ENCODE measurements around the gene RENBP.
A peak's percentile ranks its signal among the peaks of the same experiment; 100 is the strongest.

RENBP gene

DNA sequence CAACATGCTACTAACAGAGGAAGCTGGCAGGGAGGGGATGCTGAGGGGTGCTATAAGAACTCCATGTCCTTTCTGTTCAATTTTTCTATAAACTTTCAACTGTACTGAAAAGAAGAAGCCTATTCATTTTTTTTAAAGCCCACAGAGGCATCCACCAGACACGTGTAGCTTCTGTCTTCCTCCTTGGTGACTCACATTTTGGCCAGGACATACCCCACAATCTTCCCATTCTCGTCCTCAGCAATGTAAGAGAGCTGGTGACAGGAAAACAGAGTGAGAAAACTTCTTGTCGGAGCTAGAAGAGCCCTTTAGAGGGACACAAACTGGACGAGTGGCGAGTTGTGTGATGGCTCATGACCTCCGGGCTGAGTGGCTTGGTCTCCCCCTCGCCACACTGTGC, 10.7 kb downstream of the RENBP start:
- no peak for DNase-seq (ENCODE audit: low read depth in 3 of 3)

DNA sequence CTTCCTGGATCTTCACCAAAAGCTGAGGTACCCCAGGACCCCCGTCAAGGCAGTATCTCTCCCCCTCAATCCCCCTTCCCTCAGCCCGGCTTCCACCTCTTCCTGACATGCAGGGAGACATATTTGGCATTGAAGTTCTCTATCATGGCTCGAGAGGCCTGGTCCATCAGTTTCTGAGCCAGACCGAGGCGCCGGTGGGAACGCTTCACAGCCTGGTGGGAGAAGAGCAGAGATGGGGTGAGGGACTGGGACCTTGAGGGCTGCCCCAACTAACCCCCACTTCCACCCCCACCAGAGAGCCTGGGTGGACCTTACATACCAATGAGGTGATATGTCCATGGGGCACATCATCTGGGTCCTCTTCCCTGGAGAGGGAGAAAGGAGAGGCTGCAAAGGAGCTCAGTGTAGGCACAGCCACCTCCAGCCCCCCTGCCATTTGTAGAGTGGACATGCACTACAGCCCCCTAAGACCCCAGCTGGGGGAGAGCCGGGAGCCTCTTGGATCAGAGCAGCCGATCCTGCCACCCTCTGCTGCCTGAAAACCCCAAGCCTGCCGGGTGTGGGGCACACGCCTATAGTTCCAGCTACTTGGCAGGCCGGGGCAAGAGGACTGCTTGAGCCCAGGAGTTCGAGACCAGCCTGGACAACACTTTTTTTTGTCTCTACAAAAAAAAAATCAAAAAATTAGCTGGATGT, 12.1 kb downstream of the RENBP start:
- DNase-seq (ENCODE audit: low read depth in 3 of 3), result no peak

DNA sequence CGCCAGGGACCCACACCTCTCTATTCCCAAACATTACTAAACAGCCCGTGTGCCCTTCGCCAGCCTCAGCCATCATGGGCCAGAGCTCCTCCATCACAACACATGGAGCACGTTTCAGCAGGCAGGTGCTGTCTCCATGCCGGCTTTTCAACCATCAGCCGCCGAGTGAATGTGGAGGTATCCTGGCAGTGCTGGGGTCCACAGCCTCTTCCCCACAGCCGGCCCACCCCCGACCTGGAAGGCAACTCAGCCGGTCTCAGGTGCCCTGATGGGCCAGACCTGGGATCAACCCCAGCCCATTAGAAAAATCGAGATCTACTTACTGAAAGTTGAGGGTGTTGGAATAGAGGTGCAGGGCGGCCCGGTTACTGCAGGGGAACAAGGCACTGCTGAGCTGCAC, 12.7 kb downstream of the RENBP start:
- no peak for DNase-seq (ENCODE audit: low read depth in 3 of 3)

DNA sequence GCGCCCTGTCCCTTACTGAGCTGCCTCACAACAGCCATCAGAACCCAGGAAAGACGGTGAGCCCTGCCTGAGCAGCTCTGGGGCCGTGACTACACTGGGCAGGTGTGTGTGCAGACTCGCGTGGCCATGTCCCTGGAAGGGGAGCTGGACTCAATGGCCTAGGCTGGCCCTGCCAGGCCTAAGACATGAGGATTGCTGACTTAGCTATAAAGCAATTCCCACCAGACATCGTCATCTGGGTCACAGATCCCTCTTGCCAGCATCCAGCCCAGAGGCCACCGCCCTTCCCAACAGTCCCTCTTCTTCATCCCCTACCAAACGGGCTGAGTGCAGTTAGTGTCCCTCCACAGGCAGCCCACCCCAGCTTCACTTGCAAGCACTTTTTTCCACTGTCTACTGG, 13.3 kb downstream of the RENBP start:
- no peak for DNase-seq (ENCODE audit: low read depth in 3 of 3)

DNA sequence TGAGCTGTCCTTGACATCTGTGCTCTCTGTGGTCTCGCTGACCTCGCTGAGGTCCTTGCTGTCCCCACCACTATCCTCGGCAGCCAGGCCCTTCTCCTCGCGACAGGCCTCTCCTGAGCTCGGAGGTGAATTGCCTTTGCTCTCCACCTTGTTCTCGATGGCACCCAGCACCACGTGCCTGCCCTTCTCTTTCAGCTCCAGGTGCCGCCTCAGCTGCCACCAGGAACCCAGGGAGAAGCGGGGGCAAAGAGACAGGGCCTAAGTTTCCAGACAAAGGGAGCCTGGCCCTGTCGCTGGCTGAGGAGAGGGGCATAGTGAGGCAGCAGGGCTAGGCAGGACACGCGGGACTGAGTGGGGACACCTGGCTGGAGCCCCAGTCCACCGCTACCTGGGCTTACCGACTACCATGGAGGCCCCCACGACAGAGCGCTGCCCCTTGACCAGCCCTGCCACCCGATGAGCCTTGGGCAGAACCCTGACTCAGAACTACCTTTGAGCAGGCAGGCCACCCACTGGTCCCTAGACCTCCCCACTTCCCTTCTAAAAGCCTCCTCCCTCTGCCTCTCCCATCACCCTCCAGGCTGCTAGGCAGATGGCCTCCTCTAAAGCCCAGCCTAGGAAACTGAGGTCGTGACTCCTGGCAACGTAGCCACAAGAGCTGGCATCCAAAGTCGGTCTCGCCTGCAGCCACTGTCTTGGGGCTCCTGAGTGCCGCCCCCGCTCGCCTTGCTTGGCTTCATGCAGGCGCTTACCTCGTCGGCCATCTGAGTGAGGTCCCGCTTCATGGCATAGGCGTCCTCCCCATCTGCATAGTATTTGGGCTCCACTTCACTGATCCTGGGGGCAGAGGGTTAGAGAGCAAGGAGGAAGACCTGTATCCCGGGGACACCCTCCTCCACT, 14.2 kb downstream of the RENBP start:
- no peak for DNase-seq (ENCODE audit: low read depth in 3 of 3)

DNA sequence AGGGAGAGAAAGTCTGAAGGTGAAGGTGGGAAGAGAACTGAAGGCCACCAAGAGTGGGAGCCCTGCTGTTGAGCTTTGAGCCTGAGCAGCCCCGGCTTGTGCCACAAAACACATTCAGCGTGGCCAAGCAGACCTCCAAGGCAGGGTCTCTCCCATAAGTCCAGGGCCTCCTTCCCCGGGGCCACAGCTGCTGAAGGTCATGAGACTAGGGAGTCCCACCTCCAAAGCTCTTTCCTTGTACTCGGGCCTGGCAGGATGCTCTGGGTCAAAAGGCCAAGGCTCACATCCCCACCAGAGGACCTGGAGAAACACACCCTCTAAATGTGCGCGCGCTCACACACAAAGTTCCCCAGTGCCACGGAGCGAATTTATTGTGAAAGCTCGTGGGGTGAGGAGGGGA, 14.9 kb downstream of the RENBP start:
- DNase-seq (ENCODE audit: low read depth in 3 of 3), result no peak

DNA sequence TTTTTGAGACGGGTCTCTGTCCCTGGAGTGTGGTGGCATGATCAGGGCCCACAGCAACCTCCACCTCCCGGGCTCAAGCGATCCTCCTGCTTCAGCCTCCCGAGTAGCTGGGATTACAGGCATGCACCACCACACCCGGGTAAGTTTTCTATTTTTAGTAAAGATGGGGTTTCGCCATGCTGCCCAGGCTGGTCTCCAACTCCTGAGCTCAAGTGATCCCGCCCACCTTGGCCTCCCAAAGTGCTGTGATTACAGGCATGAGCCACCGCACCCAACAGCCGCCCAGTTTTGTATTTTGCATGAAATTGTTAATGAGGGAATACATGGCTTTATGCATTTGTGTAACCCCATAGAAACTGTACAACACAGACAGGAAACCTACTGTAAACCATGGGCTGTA, 15.6 kb downstream of the RENBP start:
- no peak for DNase-seq (ENCODE audit: low read depth in 3 of 3)

DNA sequence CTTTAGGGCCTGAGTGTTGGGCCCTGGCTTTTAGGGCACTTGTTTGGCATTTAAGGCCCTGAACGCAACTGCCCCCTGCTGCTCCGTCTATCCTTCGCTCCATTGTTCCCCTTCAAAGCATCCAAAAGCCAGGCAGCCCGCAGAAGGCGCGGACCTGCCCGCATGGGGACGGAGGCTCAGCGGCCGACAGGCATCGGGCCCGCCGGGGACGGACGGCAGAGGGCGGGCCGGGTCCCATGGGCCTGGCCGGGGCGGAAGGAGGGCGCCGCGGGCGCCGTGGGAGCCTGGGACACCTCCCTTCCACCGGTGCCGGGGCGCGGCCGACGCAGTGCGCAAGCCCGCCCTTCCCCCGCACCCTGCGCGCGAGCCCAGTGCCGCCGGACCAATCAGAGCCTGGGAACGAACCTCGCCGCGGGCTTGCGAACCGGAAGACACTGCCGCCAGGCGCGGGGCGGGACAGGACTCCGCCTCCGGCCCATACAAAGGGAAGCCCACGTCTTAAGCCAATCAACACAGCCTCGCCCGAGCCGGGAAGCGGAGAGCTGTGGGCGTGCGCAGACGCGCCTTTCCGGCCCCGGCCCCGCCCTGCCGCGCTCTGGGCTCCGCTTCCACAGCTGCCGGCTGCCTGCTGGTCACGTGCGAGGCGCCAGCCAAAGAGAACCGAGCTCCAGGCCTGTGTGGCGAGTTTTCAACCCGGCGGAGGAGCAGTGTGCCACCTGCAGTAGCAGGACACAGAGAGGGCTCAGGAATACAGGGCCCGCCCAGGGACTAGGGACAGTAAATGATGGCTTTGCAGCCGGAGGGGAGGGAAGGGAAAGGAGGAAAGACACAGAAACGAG, 16.3 kb downstream of the RENBP start:
- DNase-seq (ENCODE audit: low read depth in 3 of 3), result peak; percentile 83 to 89 (median 84)

DNA sequence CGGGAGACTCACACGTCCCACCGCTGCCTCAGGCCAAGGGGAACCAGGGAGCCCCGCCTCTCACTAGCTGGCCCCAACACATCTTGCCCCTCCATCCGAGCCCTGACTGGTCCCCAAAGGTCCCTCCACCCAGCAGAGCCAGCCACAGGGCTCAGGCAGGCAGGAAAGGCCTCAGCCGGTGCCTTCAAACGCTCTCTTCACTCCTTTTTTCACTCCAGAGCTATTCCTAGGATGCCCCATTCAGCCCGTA, 16.8 kb downstream of the RENBP start:
- no peak for DNase-seq (ENCODE audit: low read depth in 3 of 3)

DNA sequence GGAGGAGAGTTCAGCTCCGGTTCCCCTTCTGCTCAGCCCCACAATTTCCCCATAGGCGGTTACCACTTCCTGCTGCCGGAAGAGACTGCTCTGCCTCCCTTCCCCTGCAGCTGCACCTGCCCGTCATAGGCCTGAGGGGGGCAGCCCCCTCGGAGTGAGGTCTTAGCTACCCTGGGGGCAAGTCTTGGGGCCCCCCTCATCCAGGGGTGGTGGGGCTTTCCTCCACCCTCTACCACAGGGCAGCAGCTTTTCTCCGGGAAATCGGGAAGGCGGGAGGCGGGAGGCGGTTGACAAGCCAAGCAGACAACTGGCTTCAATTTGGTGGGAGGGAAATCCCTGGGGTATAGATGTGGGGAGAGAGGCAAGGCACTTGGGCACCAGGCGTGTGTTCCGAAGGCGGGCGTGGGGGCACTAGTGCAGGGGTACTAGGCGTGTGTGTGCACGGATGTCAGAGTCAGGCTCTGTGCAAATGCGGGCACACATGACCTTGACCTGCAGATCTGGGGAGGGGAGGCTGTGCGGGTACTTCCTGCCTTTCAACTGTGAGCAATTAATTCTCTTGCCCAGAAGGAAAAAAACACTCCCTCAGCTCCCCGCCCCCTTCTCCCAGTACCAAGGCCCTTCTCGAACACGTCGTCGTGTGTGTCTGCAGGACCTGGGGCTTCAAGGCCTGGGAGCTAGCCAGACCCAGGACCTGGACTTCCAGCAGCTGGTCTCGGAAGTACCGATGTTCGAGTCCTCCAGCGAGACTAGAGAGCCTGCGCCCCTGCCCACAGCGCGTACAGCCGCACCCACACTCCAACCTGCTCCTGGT, 17.4 kb downstream of the RENBP start:
- peak in 2 of 3 experiments; percentile 45 to 64 for DNase-seq (ENCODE audit: low read depth in 3 of 3)

DNA sequence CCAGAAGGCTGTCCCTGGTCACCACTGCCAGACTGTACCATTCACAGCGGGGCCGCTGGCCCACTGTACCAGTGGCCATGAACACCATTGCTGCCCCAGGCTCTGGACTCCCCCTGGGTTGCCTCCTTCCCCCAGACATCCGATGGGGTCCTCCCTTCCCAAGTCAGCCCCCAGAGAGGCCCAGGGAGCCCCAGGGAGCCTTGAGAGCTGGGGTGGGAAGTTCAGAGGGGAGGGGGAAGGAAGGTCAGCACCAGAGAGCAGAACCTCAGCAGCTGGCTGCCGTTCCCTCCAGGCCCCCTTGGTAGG, 17.9 kb downstream of the RENBP start:
- DNase-seq (ENCODE audit: low read depth in 3 of 3), result no peak

DNA sequence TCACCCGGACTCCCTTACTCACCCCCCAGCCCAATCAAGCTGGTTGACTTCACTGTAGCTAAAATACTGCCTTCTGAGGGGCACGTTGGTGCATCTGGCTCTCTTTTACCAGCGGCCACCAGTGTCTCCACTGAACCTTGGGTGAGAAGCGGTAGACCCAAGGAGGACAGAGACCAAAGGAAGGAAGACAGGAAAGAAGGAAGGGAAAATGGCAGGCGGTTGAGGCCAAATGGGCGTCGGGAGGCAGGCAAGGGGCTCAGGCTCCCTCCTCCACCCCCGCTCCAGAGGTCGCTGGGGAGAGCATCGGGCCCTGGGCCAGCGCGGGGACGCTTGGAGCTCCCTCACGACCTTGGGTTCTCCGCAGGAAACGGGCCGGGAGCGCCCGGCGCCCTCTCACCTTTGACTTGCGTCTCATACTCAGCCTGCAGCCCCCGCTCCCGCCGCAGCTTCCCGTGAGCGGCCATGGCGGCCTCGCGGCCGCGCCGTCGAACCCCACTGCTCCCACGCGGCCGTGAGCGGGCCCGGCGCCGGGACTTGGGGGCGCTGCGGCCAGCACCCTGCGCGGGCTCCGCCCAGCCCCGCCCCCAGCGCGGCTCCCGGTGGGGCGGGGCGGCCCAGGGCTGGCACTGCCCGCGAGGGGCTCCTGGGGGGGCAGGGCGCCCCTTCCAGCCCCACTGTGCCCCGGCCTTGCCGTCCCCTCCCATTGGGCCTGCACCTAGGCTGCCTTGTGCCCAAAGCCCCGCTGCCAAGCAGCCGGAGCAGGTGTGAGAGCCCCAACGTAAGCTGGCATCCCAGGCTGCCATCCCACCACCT, 18.5 kb downstream of the RENBP start, which contains the start of gene ARHGAP4:
ARHGAP4 (minus strand) TSS at position 526 of the 813 bp plus-strand sequence; CDS start at position 464, 62 bp downstream.
- DNase-seq (ENCODE audit: low read depth in 3 of 3), result peak in 1 of 3 experiments; percentile 57

DNA sequence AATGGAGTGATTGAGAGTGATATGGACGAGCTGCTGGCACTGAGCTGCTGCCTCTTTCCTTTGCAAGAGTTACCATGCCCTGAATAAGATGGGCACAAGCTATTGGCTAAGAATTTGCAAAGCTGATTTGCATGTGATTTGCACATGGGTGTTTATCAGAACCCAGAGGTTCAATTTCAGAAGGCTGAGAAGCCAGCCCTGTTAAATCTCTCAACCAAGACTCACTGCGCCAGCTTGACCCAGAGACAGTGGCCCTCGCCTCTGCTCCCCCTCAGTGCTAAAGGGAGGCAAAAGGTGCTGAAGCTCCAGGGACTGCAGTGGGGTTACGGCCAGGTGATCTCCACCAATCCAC, 19.1 kb downstream of the RENBP start:
- no peak for DNase-seq (ENCODE audit: low read depth in 3 of 3)

DNA sequence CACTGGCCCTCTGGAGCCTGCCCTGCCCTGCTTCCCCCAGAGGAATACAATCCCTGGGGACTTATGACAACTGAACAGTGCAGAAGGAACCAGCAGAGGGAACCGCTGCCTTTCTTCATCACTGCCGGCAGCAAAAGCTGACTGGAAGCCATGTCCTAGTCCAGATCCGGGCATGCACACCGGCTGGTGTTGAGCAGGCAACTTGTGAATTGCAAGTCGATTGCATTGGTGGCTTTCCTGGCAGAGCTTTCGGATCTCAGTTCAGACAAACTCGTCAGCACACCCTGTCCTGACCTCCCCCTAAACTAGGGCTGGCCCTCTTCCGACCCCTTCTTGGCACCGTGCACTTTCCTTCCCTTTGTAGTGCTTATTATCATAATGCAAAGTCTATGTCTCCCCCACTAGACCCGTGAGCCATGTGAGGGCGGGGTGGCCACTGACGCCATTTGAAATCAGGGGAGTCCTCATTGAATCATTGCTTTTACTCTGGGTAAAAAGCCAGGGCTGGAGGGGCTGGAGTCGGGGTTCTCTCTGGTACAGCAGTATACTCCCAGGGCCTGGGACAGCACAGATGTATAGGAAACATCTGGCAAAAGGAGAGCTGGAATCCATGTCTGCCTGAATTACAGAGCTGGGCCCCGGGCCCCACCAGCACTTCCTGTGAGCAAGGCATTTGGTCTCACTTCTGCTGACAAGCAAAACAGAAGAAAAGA, 20.1 kb downstream of the RENBP start:
- DNase-seq (ENCODE audit: low read depth in 3 of 3), result no peak

DNA sequence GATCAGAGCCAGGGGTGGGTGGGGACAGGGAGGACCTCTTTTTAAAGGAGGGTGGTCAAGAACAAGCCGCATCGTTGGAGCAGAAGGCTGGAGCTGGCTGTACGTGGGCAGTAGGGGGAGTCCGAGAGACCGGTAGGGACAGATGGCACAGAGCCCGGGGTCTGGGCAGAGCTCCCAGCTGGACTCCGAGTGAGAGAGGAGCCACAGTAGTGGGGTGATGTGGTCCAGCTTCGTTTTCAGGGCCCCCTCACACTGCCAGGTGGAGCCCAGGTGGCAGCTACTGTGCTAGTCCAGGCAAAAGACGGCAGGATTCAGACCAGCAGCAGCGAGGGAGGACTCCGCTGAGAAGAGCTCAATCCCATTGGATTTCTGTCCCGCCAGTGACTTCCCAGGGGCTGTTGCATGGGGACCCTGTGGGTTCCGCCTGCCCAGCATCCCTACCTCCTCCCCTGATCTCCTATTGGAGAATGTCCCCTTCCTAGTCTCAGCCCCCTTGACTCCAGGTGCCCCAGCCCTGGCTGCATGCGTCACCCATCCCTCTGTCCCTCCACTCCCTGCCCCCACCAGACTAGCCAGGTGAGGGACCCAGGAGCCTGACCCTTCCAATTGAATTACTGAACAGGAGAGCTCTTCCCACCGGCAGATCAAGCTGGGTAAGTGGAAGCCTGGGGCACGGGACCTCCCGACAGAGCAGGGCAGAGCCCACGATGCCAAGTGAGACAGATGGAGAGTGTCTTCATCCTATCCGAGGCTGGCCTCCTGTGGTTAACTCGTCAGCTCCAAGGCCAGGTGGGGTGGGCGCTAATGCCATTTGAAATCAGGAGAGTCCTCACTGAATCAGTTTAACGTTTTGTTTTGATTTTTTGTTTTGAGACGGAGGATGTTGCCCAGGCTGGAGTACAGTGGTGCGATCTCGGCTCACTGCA, 21.2 kb downstream of the RENBP start:
- DNase-seq (ENCODE audit: low read depth in 3 of 3), result no peak

DNA sequence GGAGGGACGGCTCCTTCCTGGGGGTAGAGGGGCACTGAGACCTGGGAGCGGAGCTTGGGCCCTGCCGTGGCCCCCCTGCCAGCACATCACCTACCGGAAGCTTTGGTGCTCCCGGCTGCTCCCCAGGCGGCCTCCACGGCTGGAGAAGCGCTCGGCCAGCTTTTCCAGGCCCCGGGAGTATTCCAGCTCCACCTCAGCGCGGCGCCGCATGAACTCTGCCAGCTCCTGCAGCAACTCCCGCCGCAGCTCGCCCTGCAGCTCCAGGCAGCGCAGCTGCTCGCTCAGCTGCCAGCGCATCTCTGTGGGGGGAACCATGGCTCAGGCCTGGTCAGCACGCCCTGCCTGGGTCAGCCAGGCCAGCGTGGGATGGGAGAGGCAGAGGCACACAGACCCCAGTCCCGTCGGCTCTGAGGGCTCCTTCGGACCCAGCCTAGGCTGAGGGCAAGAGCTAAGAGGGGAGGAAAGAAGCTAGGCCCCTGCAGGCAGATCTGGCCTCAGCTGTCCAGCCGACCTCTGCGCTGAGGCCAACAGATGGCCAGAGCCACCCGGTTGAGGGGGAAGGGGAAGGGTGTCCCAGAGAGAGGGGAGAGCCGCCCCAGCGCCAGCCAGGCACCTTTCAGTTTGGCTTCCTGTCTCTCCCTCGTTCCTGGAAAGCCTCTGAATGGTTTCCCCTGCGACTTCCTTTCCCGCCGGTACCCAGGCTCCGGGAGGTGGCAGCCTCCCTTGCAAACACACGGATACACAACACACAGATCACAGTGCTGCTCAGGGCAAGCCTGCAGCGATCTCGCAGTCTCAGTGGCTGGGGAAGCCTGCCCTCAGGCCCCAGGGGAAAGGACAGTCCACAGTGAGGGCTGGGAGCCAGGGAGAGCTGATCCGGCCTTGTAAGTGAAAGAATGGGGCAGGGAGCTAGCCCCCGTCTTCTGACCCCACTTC, 22.7 kb downstream of the RENBP start:
- no peak for DNase-seq (ENCODE audit: low read depth in 3 of 3)

DNA sequence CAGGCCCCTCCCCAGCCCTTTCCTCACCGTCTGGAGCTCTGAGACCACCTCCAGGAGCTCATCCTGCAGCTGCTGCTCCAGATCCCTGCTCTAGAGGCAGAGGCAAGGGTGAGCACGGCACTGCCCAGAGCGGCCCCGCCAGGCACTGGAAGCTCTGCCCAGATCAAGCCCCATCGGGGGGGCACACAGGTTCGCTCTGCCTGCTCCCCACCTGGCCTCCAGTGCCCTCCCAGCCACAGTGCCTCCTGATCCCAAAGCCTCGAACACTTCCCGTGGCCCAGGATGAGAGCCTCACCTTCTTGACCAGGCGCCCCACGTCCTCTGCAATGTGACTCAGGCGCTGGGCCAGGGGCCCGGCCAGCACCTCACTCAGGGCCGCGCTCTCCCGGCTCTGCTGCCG, 23.4 kb downstream of the RENBP start:
- no peak for DNase-seq (ENCODE audit: low read depth in 3 of 3)

DNA sequence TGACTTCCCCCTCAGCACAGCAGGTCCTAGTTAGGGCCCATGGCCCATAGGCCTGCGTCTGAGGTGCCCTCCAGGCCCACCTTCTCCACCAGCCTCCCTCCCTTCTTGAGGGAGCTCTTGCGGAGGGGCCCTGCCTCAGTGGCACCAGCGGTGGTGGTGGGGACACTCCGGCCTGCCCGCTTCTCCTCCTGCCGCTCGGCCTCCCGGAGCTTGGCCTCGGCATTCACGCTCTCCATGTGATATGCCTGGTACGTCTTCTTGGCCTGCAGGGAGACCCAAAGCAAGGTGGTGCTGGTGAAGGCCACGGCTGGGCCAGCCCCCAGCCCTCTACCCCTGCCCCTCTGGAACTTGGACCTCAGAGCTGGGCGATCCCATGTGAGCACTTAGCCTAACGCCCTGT, 23.9 kb downstream of the RENBP start:
- DNase-seq (ENCODE audit: low read depth in 3 of 3), result no peak
